Endothelial cell of umbilical vein (primary cell): ENCODE data around the gene FAM53A.

Experiments used
- CTCF ChIP-seq, 2 donors: IDR thresholded peaks; 1 replicate in 1 of 2; 2 replicates in 1 of 2; pipeline ENCODE4 v1.5.1; 2011; ENCODE audit warnings: low read length in 2 of 2, mild to moderate bottlenecking in 2 of 2, moderate library complexity in 2 of 2, control low read depth in 1 of 2, inconsistent platforms in 1 of 2, low read depth in 1 of 2; ENCODE audit not compliant: insufficient read depth in 1 of 2; ENCODE audit errors: extremely low read depth in 1 of 2
- EZH2 ChIP-seq: IDR thresholded peaks from 2 replicates; pipeline ENCODE4 v1.6.1; 2012; ENCODE audit warnings: borderline replicate concordance, low read depth, mild to moderate bottlenecking, moderate library complexity, low read length, inconsistent platforms; ENCODE audit not compliant: severe bottlenecking
- FOS ChIP-seq: IDR thresholded peaks from 2 replicates; pipeline ENCODE4 v1.6.1; 2011; ENCODE audit warnings: mild to moderate bottlenecking, low read length, moderate library complexity, borderline replicate concordance; ENCODE audit not compliant: insufficient read depth
- JUN ChIP-seq: IDR thresholded peaks from 2 replicates; pipeline ENCODE4 v1.6.1; 2011; ENCODE audit warnings: borderline replicate concordance, low read depth; ENCODE audit not compliant: insufficient read length, insufficient read depth
- POLR2A ChIP-seq: IDR thresholded peaks from 2 replicates; pipeline ENCODE4 v1.6.1; 2012; ENCODE audit warnings: low read depth, mild to moderate bottlenecking, control low read depth, low read length
- POLR2AphosphoS5 ChIP-seq: IDR thresholded peaks from 2 replicates; pipeline ENCODE4 v1.6.1; 2012; ENCODE audit warnings: low read depth, mild to moderate bottlenecking, control low read depth, low read length, moderate library complexity; ENCODE audit not compliant: insufficient read depth

- TF ChIP-seq JUN (no peak), CTCF (IDR thresholded peaks at IDR 0.05; ENCODE audit: extremely low read depth in 1 of 2, insufficient read depth in 1 of 2, low read depth in 1 of 2, low read length in 2 of 2) (no peak), POLR2AphosphoS5 (no peak), EZH2 (no peak), POLR2A (no peak), FOS (no peak)
Measured at GRCh38 chr4:1664141-1664540, 20.0 kb downstream of the FAM53A start.
